A549 (cell line): ENCODE data around the gene USP22. TPM values are rescaled to one million over a fixed set of nuclear protein-coding genes. Genes with fewer than 3 reads are reported as not detected.
"Not testable (repeated sequence)": the region's sequence is repeated elsewhere in the genome, so short reads cannot be mapped to it uniquely, and the experiment has no call there.

Experiments used
- ATAC-seq, 2 experiments: fragments of 200-7000 bp in 1 of 2; fragments of >200 bp in 1 of 2; cut with Nextera tagmentation in 1 of 2; cut with Tn5 transposase in 1 of 2; 3 replicates each; pipeline versions ENCODE4 v1.8.0 to v1.9.1; 2018 to 2020; ENCODE audit warnings: mild to moderate bottlenecking in 1 of 2, moderate library complexity in 1 of 2
- CTCF ChIA-PET: fragments of 300-600 bp; sonication (Branson Sonifier 250); formaldehyde crosslinking; extraction: SDS; loops from one replicate; lab custom pipeline; 2021; ENCODE audit warnings: antibody characterized with exemption, inconsistent platforms; lab: Yijun Ruan, JAX
- POLR2A ChIA-PET: fragments of 350-600 bp; formaldehyde crosslinking; extraction: SDS; loops from one replicate; lab custom pipeline; 2021; ENCODE audit warnings: antibody characterized with exemption, inconsistent platforms; lab: Yijun Ruan, JAX
- DNase-seq, 2 experiments: peaks; one replicate each; pipeline versions ENCODE4 v3.0.0 to v3.0.0-alpha.2; 2011 to 2016; ENCODE audit warnings: low read depth in 1 of 2, low spot score in 1 of 2
- FAIRE-seq: peaks from 2 replicates; lab custom pipeline; 2011; peaks lifted over from hg19 to GRCh38; lab: Jason Lieb, UNC
- H3K27ac ChIP-seq, 2 experiments: fragments of >200 bp; sonication (Bioruptor Twin); formaldehyde crosslinking; 3 replicates each; pipeline ENCODE4 v1.5.1; 2016 to 2017
- H3K4me1 ChIP-seq: fragments of >200 bp; sonication (Bioruptor Twin); formaldehyde crosslinking; 3 replicates; pipeline ENCODE4 v1.6.1; 2016
- H3K4me2 ChIP-seq: fragments of >200 bp; sonication (Bioruptor Twin); formaldehyde crosslinking; 3 replicates; pipeline ENCODE4 v1.6.1; 2016
- H3K4me3 ChIP-seq: fragments of >200 bp; sonication (Bioruptor Twin); formaldehyde crosslinking; 3 replicates; pipeline ENCODE4 v1.5.1; 2016
- H3K9me3 ChIP-seq: fragments of >200 bp; sonication (Bioruptor Twin); formaldehyde crosslinking; 3 replicates; pipeline ENCODE4 v1.6.1; 2016
- CHD2 ChIP-seq: fragments of 150-350 bp; IDR thresholded peaks from 2 replicates; pipeline ENCODE4 v1.6.1; 2014; ENCODE audit warnings: low read length; ENCODE audit not compliant: partially characterized antibody
- EHMT2 ChIP-seq: fragments of 200-600 bp; sonication (generic); IDR thresholded peaks from 2 replicates; pipeline ENCODE4 v1.6.1; 2016; ENCODE audit warnings: antibody characterized with exemption, low read depth, mild to moderate bottlenecking, moderate library complexity
- ELK1 ChIP-seq: fragments of 150-350 bp; IDR thresholded peaks from 2 replicates; pipeline ENCODE4 v1.6.1; 2014; ENCODE audit warnings: low read depth, mild to moderate bottlenecking, low read length
- EP300 ChIP-seq, 2 experiments: fragments of >200 bp; sonication (Bioruptor Twin); formaldehyde crosslinking; IDR thresholded peaks; 2 replicates in 1 of 2; 3 replicates in 1 of 2; pipeline ENCODE4 v1.6.1; 2016 to 2017
- FOSB ChIP-seq: fragments of 250-450 bp; sonication (Bioruptor Pico); IDR thresholded peaks from 2 replicates; pipeline ENCODE4 v1.5.0; 2020; ENCODE audit warnings: mild to moderate bottlenecking, moderate library complexity
- FOSL2 ChIP-seq, 2 experiments: fragments of 450-650 bp in 1 of 2; fragments of >200 bp in 1 of 2; sonication (Bioruptor Twin) in 1 of 2; formaldehyde crosslinking; IDR thresholded peaks; 2 replicates each; pipeline versions ENCODE4 v1.5.0 to v1.6.1; 2016 to 2020; ENCODE audit warnings: mild to moderate bottlenecking in 1 of 2, moderate library complexity in 1 of 2
- HES2 ChIP-seq: fragments of >200 bp; sonication (Bioruptor Twin); formaldehyde crosslinking; IDR thresholded peaks from 2 replicates; pipeline ENCODE4 v1.6.1; 2016
- HEYL ChIP-seq: fragments of 250-450 bp; sonication (Bioruptor Pico); IDR thresholded peaks from 2 replicates; pipeline ENCODE4 v1.8.0; 2021; ENCODE audit warnings: mild to moderate bottlenecking, moderate library complexity
- JUN ChIP-seq, 2 experiments: fragments of >200 bp; sonication (Bioruptor Twin); formaldehyde crosslinking; IDR thresholded peaks; 2 replicates in 1 of 2; 3 replicates in 1 of 2; pipeline ENCODE4 v1.6.1; 2016 to 2017
- KDM1A ChIP-seq: fragments of 200-600 bp; sonication (generic); IDR thresholded peaks from 2 replicates; pipeline ENCODE4 v1.6.1; 2016; ENCODE audit warnings: low read depth, mild to moderate bottlenecking
- MAFK ChIP-seq: fragments of 450-650 bp; IDR thresholded peaks from 2 replicates; pipeline ENCODE4 v1.6.1; 2014; ENCODE audit not compliant: partially characterized antibody
- MAZ ChIP-seq: fragments of 150-350 bp; IDR thresholded peaks from 2 replicates; pipeline ENCODE4 v1.6.1; 2014; ENCODE audit warnings: antibody characterized with exemption, low read depth, low read length, borderline replicate concordance
- MYC ChIP-seq: IDR thresholded peaks from 2 replicates; pipeline ENCODE4 v1.6.1; 2012; ENCODE audit warnings: mild to moderate bottlenecking, inconsistent platforms, low read length, improper control_type of control experiment, borderline replicate concordance
- NPAS2 ChIP-seq: fragments of 250-450 bp; sonication (Bioruptor Pico); IDR thresholded peaks from 2 replicates; pipeline ENCODE4 v1.8.0; 2022; ENCODE audit warnings: mild to moderate bottlenecking, moderate library complexity, borderline replicate concordance
- PHF8 ChIP-seq: fragments of 200-600 bp; sonication (generic); IDR thresholded peaks from 2 replicates; pipeline ENCODE4 v1.6.1; 2016; ENCODE audit warnings: low read depth, mild to moderate bottlenecking, antibody characterized with exemption, moderate library complexity, borderline replicate concordance
- POLR2AphosphoS2 ChIP-seq: conservative IDR thresholded peaks from 2 replicates; pipeline ENCODE4 v1.6.1; 2012; ENCODE audit warnings: low read length, improper control_type of control experiment, inconsistent platforms
- RCOR1 ChIP-seq: fragments of 150-350 bp; IDR thresholded peaks from 2 replicates; pipeline ENCODE4 v1.6.1; 2014; ENCODE audit warnings: antibody characterized with exemption, low read length, low read depth
- REST ChIP-seq: fragments of 200-600 bp; sonication (generic); IDR thresholded peaks from 2 replicates; pipeline ENCODE4 v1.6.1; 2016; ENCODE audit warnings: antibody characterized with exemption, mild to moderate bottlenecking, moderate library complexity
- USF2 ChIP-seq: fragments of 450-650 bp; IDR thresholded peaks from 2 replicates; pipeline ENCODE4 v1.6.1; 2014; ENCODE audit warnings: antibody characterized with exemption
- ZC3H11A ChIP-seq: fragments of 450-650 bp; IDR thresholded peaks from 2 replicates; pipeline ENCODE4 v1.6.1; 2014; ENCODE audit warnings: antibody characterized with exemption, mild to moderate bottlenecking
- ZFP36 ChIP-seq: fragments of 450-650 bp; IDR thresholded peaks from 2 replicates; pipeline ENCODE4 v1.6.1; 2014; ENCODE audit warnings: borderline replicate concordance; ENCODE audit not compliant: partially characterized antibody
- WGBS: methylation state at CpG from one replicate; pipeline ENCODE4 v1.1.6; 2017; ENCODE audit errors: missing lambda C conversion rate; 5-methylcytosine and 5-hydroxymethylcytosine counted together
- polyA plus RNA-seq, 4 experiments: library from polyadenylated mRNA; depleted of rRNA in 3 of 4; stranded (reverse); fragments of >200 nt; fragmentation: RNase III in 1 of 4; extraction: RNeasy Plus Mini Kit Qiagen cat#74134 plus additional on column Dnase treatment in 1 of 4; gene quantifications; 2 replicates in 3 of 4; 3 replicates in 1 of 4; pipeline ENCODE4 v1.2.3, GENCODE V29; 2011 to 2017

Gene USP22
- polyA plus RNA-seq, 2 of the 4 experiments (the other 2 are of a cell fraction), result 130 to 293 TPM

DNA sequence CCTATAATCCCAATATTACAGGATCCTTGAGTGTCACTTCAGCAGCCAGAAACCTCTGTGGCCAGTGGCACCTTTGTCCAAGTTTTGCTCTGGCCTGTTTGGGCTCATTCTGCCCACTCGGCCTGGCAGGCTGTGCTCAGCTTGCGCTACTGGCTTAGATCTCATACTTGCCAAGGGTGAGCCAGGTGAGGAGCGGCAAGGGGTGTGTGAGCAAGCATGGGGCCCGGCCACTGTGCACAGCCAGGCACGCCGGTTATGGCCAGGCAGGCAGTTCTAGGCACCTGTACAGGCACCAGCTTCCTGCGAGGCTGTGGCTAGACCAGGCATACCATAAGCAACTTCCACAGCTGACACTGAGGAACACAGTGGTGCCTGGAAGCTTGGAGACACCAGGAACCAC lies 16.9 kb upstream of the USP22 start:
- no peak for FAIRE-seq
- POLR2A ChIA-PET, result interaction anchor here (1.4 kb wide), 1 partner anchor 16 kb away, joined by 8 read pairs; the partner anchor contains the start of gene USP22
- CTCF ChIA-PET, result interaction anchor here (0.6 to 1.6 kb wide), 6 partner anchors 12 to 133 kb away, joined by 3 to 8 read pairs (median 3); no protein-coding TSS in a partner anchor

GRCh38 chr17:21058098-21058893 lies 15.5 kb upstream of the USP22 start:
- peak in 1 of 2 experiments; percentile 47 for DNase-seq
- H3K4me2 ChIP-seq, result no peak overlapping the region
- CTCF ChIA-PET, result interaction anchor here (1.1 to 2.7 kb wide), 5 partner anchors 15 to 61 kb away, joined by 3 to 13 read pairs (median 8); partner anchors contain the start of gene USP22
- TF ChIP-seq FOSL2 (IDR thresholded peaks at IDR 0.05) (no peak), FOSL2 (CRISPR knock-in tag; IDR thresholded peaks at IDR 0.05) (peak; percentile 19; the same call in 1 of the 2 replicates), PHF8 (no peak), EHMT2 (no peak), MAZ (no peak), HES2 (no peak), REST (no peak), ELK1 (no peak)
- H3K27ac ChIP-seq, result no peak overlapping the region
- no peak for FAIRE-seq
- ATAC-seq, result peak; percentile 78 to 79
- no peak overlapping the region for H3K4me3 ChIP-seq
- POLR2A ChIA-PET, result interaction anchor here (1.2 kb wide), 2 partner anchors 14 to 15 kb away, joined by 3 to 5 read pairs; partner anchors contain the start of gene USP22
- H3K9me3 ChIP-seq, result no peaks in the 10 kb centered on the region
- WGBS, result 67% methylated on average over 5 of the region's 5 CpGs
- H3K4me1 ChIP-seq, result no peaks in the 10 kb centered on the region

More for the DNA sequence above, 16.9 kb upstream of the USP22 start:
- ATAC-seq (peak in 1 of 2 experiments; percentile 10; a peak in 1 of 6 replicates), DNase-seq (no peak)
- WGBS, result 90% methylated on average over 7 of the region's 7 CpGs
- TF ChIP-seq KDM1A (no peak), MAFK (no peak), ZC3H11A (no peak), FOSB (CRISPR knock-in tag) (no peak), JUN (IDR thresholded peaks at IDR 0.05) (no peak), ZFP36 (no peak), POLR2AphosphoS2 (no peak), NPAS2 (CRISPR knock-in tag) (no peak), HEYL (no peak), USF2 (no peak), CHD2 (no peak), RCOR1 (no peak), MYC (no peak), EP300 (IDR thresholded peaks at IDR 0.05) (no peak)
- H3K4me2 ChIP-seq, result no peak overlapping the region
- no peak overlapping the region for H3K4me3 ChIP-seq
- no peaks in the 10 kb centered on the region for H3K9me3 ChIP-seq
- no peaks in the 10 kb centered on the region for H3K4me1 ChIP-seq
- H3K27ac ChIP-seq, result no peak overlapping the region

DNA sequence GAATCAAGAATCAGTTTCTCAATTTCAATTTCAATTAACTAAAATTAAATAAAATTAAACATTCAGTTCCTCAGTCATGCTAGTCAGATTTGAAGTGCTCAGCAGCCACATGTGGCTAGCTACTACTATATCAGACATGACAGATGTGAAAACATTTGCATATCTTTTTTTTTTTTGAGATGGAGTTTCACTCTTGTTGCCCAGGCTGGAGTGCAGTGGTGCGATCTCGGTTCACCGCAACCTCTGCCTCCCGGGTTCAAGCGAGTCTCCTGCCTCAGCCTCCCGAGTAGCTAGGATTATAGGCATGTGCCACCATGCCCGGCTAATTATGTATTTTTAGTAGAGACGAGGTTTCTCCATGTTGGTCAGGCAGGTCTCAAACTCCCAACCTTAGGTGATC lies 10.2 kb upstream of the USP22 start:
- not testable (repeated sequence) for DNase-seq, FAIRE-seq, ATAC-seq, H3K9me3 ChIP-seq, H3K4me3 ChIP-seq, H3K27ac ChIP-seq, H3K4me1 ChIP-seq, H3K4me2 ChIP-seq
- 92% methylated on average over 8 of the region's 8 CpGs for WGBS
- ChIA-PET CTCF (interaction anchor here (0.6 to 5.4 kb wide), 4 partner anchors 9 to 67 kb away, joined by 3 to 60 read pairs (median 6); partner anchors contain the start of gene USP22), POLR2A (interaction anchor here (3.2 kb wide), 1 partner anchor 10 kb away, joined by 36 read pairs; the partner anchor contains the start of gene USP22)
